Natural killer cell (primary cell): ENCODE measurements around the gene SLC25A21. TPM values are rescaled to one million over a fixed set of nuclear protein-coding genes. Genes with fewer than 3 reads are reported as not detected.

Experiments
- ATAC-seq, 3 donors: fragments of 150-1000 bp in 2 of 3; fragments of 200-7000 bp in 1 of 3; cut with Tn5 transposase; 1 replicate in 1 of 3; 2 replicates in 2 of 3; pipeline ENCODE4 v1.10.0; 2021; ENCODE audit warnings: mild to moderate bottlenecking in 2 of 3, moderate library complexity in 2 of 3
- DNase-seq, 2 donors: peaks; one replicate each; pipeline versions ENCODE4 v3.0.0 to v3.0.0-alpha.2; 2013 to 2021; ENCODE audit warnings: mixed read lengths in 1 of 2
- H3K27ac ChIP-seq: one replicate; pipeline ENCODE4 v1.5.1; 2013; ENCODE audit warnings: mild to moderate bottlenecking, low read length
- H3K27me3 ChIP-seq: one replicate; pipeline ENCODE4 v1.6.1; 2013; ENCODE audit warnings: low read length; ENCODE audit not compliant: control insufficient read depth, insufficient read depth
- H3K36me3 ChIP-seq: one replicate; pipeline ENCODE4 v1.6.1; 2013; ENCODE audit warnings: low read length; ENCODE audit not compliant: control insufficient read depth, insufficient read depth
- H3K4me1 ChIP-seq: one replicate; pipeline ENCODE4 v1.6.1; 2013; ENCODE audit warnings: low read length; ENCODE audit not compliant: control insufficient read depth, insufficient read depth
- H3K4me3 ChIP-seq: one replicate; pipeline ENCODE4 v1.5.1; 2013; ENCODE audit warnings: low read length
- H3K9me3 ChIP-seq: one replicate; pipeline ENCODE4 v1.6.1; 2013; ENCODE audit warnings: low read length; ENCODE audit not compliant: control insufficient read depth, insufficient read depth
- H3K27ac Mint-ChIP-seq, 2 donors: one replicate each; pipeline ENCODE4 v1.8.0; 2022; ENCODE audit warnings: mild to moderate bottlenecking in 2 of 2, mixed read lengths in 2 of 2, moderate library complexity in 1 of 2
- H3K27me3 Mint-ChIP-seq, 2 donors: one replicate each; pipeline ENCODE4 v1.8.0; 2022; ENCODE audit warnings: low read depth in 2 of 2, mixed read lengths in 2 of 2
- H3K36me3 Mint-ChIP-seq: one replicate; pipeline ENCODE4 v1.8.0; 2022; ENCODE audit warnings: mixed read lengths
- H3K4me1 Mint-ChIP-seq, 2 donors: one replicate each; pipeline ENCODE4 v1.8.0; 2022; ENCODE audit warnings: mixed read lengths in 2 of 2
- H3K4me3 Mint-ChIP-seq: one replicate; pipeline ENCODE4 v1.8.0; 2022; ENCODE audit warnings: mild to moderate bottlenecking, moderate library complexity, mixed read lengths
- H3K9me3 Mint-ChIP-seq, 2 donors: one replicate each; pipeline ENCODE4 v1.8.0; 2022; ENCODE audit warnings: mixed read lengths in 2 of 2
- WGBS: methylation state at CpG from one replicate; pipeline ENCODE4 v1.1.7; 2013; ENCODE audit warnings: missing lambda C conversion rate; ENCODE audit not compliant: insufficient coverage; 5-methylcytosine and 5-hydroxymethylcytosine counted together
- intact Hi-C: fragments of 100-400 bp; cut with micrococcal nuclease; formaldehyde crosslinking; loops from one replicate; pipeline ENCODE4 v1.14.2; 2022
- total RNA-seq, 4 donors: library from RNA; stranded (reverse); fragments of 120-200 nt in 1 of 4; gene quantifications; one replicate each; pipeline versions ENCODE4 v1.2.3 to v1.2.4, GENCODE V29; 2013 to 2022
- TF ChIP-seq, protein P1 (sequence below): fragments of 200-600 bp; IDR thresholded peaks from one replicate; pipeline ENCODE4 v1.8.0; 2022; ENCODE audit warnings: antibody characterized with exemption

The SLC25A21 gene
- total RNA-seq, 3 donors from 2014 or later (not counting 1 experiment from before 2014, with no cell fraction given) = not detected

DNA sequence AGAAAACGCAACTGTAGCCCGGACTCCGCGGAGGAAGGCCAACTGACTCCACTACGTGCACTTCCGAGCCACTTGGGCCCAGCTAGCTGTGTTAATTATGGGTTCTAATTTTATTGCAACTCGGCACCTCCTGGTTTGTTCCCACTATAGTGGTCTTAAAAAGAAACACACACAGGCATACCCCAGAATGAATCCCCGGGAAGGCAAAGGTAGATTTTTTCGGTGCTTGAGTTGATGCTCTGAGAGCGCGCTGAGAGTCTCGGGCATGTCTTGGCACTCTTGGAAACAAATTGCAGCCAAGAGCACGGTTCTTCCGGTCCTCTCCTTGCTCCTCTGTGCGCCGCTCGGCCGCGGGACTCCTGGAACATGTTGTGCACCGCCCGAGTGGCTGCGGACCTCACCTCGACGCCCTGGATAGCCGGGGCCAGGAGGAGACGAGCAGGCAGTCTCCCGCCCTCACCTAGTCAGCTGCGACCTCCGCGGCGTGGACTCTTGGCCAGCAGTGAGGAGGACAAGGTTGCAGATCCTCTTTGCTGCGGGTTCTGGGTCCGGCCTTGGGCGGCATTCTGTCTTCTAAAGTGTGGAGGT, 517.5 kb downstream of the SLC25A21 start:
- Mint-ChIP-seq H3K36me3 (peaks cover 5% of the 10 kb centered on the region), H3K27ac (no peak overlapping the region), H3K9me3 (peaks cover 0 to 5% of the 10 kb centered on the region in 2 donors), H3K4me3 (no peak overlapping the region), H3K4me1 (peaks cover 6 to 7% of the 10 kb centered on the region in 2 donors), H3K27me3 (peaks cover 48 to 89% of the 10 kb centered on the region in 2 donors)
- WGBS = 11% methylated on average over 34 of the region's 34 CpGs
- H3K4me1 ChIP-seq = no peaks in the 10 kb centered on the region
- no peaks in the 10 kb centered on the region for H3K36me3 ChIP-seq
- H3K27me3 ChIP-seq = peaks cover 66% of the 10 kb centered on the region
- no peak overlapping the region for H3K4me3 ChIP-seq
- no peak for DNase-seq
- no peak for ATAC-seq
- intact Hi-C loops = no loop called here
- peaks cover 14% of the 10 kb centered on the region for H3K9me3 ChIP-seq
- no peak overlapping the region for H3K27ac ChIP-seq
- TF ChIP-seq, protein P1, sequence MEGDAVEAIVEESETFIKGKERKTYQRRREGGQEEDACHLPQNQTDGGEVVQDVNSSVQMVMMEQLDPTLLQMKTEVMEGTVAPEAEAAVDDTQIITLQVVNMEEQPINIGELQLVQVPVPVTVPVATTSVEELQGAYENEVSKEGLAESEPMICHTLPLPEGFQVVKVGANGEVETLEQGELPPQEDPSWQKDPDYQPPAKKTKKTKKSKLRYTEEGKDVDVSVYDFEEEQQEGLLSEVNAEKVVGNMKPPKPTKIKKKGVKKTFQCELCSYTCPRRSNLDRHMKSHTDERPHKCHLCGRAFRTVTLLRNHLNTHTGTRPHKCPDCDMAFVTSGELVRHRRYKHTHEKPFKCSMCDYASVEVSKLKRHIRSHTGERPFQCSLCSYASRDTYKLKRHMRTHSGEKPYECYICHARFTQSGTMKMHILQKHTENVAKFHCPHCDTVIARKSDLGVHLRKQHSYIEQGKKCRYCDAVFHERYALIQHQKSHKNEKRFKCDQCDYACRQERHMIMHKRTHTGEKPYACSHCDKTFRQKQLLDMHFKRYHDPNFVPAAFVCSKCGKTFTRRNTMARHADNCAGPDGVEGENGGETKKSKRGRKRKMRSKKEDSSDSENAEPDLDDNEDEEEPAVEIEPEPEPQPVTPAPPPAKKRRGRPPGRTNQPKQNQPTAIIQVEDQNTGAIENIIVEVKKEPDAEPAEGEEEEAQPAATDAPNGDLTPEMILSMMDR = no peak

DNA sequence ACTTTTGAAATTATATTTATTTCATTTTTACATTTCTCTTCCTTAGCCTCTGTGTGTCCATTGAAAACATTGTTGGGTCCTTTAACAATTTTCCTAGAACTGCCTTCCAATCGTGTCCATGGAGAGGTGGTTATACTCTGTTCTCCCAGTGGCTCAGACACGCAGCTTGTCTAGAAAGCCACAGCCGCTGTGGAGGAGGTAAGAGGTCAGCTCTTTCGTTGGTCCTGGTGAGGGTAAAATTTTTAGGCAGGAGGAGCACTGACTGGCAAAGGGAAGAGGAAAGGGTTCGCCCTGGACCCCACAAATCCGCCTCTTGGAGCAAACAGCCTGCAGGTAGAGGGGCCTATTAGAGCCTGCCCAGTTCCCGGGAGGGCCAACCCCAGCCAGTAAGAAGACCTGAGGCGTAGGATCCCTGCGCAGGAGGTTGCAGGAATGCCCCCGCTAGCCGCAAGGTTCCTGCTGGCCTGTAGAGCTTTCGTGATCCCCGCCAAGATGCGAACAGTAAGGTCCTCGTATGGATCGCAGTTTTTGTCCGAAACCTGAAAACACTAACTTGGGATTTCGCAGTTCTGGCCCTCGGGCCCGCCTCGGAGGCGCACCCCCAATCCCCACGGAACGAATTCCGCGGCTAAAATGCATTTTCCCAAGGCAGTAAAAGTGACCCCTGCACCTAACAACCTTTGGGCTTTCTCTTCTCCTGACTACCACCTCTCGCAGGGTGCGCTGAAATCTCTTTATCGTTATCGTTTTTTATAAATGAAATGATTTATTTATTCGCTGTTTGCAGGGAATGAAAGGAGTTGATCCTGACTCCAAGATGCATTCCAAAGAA, 518.2 kb downstream of the SLC25A21 start:
- intact Hi-C loops = no loop called here

DNA sequence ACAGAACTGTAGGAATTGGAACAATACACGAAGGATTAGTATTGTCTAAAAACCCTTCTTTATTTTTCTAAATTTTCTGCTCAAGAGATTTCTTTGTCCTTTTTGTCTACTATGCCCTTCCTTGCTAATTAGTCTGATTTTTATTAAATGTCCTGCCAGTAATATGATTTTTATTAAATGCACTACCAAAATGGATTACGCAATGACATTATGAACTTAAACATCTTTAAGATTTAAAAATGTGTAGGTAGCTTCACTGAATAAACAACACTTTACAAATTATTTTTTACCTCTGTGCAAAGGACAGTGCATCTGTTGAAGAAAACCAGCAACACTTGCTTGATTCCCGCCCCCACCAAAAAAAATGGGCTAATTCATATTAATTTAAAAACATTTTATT, 519.0 kb downstream of the SLC25A21 start:
- DNase-seq (no peak), ATAC-seq (no peak)
- H3K36me3 Mint-ChIP-seq = peaks cover 5% of the 10 kb centered on the region
- H3K4me3 ChIP-seq = no peak overlapping the region
- WGBS = 20% methylated on average over 1 of the region's 3 CpGs
- peaks cover 20% of the 10 kb centered on the region for H3K9me3 ChIP-seq
- TF ChIP-seq, protein P1 = no peak
- H3K4me3 Mint-ChIP-seq = no peak overlapping the region
- no peaks in the 10 kb centered on the region for H3K4me1 ChIP-seq
- no peak overlapping the region for H3K27ac Mint-ChIP-seq
- no peaks in the 10 kb centered on the region for H3K36me3 ChIP-seq
- H3K9me3 Mint-ChIP-seq = peaks cover 0 to 2% of the 10 kb centered on the region in 2 donors
- H3K4me1 Mint-ChIP-seq = peaks cover 6 to 7% of the 10 kb centered on the region in 2 donors
- peaks cover 40 to 79% of the 10 kb centered on the region in 2 donors for H3K27me3 Mint-ChIP-seq
- H3K27ac ChIP-seq = no peak overlapping the region
- intact Hi-C loops = no loop called here
- H3K27me3 ChIP-seq = peaks cover 58% of the 10 kb centered on the region

More for the DNA sequence above, 518.2 kb downstream of the SLC25A21 start:
- H3K4me3 ChIP-seq = no peak overlapping the region
- Mint-ChIP-seq H3K4me1 (peaks cover 6 to 7% of the 10 kb centered on the region in 2 donors), H3K9me3 (peaks cover 0 to 4% of the 10 kb centered on the region in 2 donors), H3K27me3 (peaks cover 43 to 83% of the 10 kb centered on the region in 2 donors), H3K36me3 (peaks cover 5% of the 10 kb centered on the region), H3K27ac (no peak overlapping the region), H3K4me3 (no peak overlapping the region)
- DNase-seq (no peak), ATAC-seq (no peak)
- H3K4me1 ChIP-seq = no peaks in the 10 kb centered on the region
- WGBS = 11% methylated on average over 31 of the region's 31 CpGs
- no peaks in the 10 kb centered on the region for H3K36me3 ChIP-seq
- peaks cover 63% of the 10 kb centered on the region for H3K27me3 ChIP-seq
- TF ChIP-seq, protein P1 = no peak
- H3K27ac ChIP-seq = no peak overlapping the region
- peaks cover 14% of the 10 kb centered on the region for H3K9me3 ChIP-seq
